ENCODE measurements around the gene IL24. TPM values are rescaled to one million over a fixed set of nuclear protein-coding genes. Genes with fewer than 3 reads are reported as not detected.

IL24 gene
- total and polyA plus RNA-seq, 12 donors, result not detected

DNA sequence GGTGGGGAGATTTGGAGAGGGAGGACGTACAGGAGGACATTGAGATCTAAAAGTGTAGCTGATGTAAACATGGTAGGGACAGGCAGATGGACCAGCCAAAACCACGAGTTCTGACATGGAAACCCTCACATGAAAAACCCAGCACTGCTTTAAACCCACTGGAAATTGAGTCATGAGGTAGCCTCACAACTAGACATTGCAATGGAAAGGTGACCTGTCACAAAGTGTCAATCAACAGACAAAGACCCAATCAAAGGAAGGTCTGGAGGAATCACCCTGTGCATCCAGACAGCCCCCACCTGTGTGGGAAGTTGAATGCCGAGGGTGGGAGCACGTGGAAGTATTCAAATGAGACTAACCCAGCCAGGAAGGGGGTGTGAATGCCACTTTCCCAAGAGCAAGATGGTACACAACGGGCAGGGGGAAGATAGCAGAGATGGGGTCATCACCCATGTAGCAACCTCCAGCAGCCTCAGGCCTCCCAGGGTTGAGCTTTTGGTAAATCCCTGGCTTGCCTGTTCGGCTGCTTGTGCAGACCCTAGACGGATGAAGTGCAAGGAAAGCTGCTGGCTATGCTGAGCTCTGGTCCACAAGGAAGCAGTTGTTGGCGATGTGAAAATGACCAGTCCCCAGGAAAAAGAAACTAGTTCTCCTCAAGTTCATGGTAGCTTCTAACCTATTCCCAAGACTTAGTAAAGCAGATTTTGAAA, 18.9 kb downstream of the IL24 start:
- H3K4me1 ChIP-seq (replicated peaks in 1 of 2), result no peaks in the 10 kb centered on the region
- no peaks in the 10 kb centered on the region for H3K36me3 ChIP-seq (replicated peaks in 1 of 2)
- DNase-seq, result no peak
- no peaks in the 10 kb centered on the region for H3K9me3 ChIP-seq (replicated peaks in 1 of 3)
- H3K27me3 ChIP-seq, result peaks cover 6% of the 10 kb centered on the region
- intact Hi-C loops (cut with DNase I), result loop anchor here (10.0 kb wide), 3 partner anchors 281 to 441 kb away; partner anchors contain the start of genes DYRK3 (in 2 of the 2) and IKBKE (in 1 of the 2)
- H3K27ac ChIP-seq, result no peak overlapping the region
- WGBS, 4 donors, result 64 to 78% (median 75%) methylated on average over 7 to 8 of the region's 8 CpGs
- H3K4me3 ChIP-seq, result no peak overlapping the region
- TF ChIP-seq, protein P1, sequence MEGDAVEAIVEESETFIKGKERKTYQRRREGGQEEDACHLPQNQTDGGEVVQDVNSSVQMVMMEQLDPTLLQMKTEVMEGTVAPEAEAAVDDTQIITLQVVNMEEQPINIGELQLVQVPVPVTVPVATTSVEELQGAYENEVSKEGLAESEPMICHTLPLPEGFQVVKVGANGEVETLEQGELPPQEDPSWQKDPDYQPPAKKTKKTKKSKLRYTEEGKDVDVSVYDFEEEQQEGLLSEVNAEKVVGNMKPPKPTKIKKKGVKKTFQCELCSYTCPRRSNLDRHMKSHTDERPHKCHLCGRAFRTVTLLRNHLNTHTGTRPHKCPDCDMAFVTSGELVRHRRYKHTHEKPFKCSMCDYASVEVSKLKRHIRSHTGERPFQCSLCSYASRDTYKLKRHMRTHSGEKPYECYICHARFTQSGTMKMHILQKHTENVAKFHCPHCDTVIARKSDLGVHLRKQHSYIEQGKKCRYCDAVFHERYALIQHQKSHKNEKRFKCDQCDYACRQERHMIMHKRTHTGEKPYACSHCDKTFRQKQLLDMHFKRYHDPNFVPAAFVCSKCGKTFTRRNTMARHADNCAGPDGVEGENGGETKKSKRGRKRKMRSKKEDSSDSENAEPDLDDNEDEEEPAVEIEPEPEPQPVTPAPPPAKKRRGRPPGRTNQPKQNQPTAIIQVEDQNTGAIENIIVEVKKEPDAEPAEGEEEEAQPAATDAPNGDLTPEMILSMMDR (IDR thresholded peaks at IDR 0.05), result no peak
- TF ChIP-seq POLR2A (IDR thresholded peaks at IDR 0.05), result no peak

GRCh38 chr1:206918076-206918475, 20.8 kb downstream of the IL24 start:
- H3K27ac ChIP-seq, result no peak overlapping the region
- H3K9me3 ChIP-seq (replicated peaks in 1 of 3), result no peaks in the 10 kb centered on the region
- DNase-seq, result no peak
- intact Hi-C loops (cut with DNase I), result loop anchor here (10.0 kb wide), 3 partner anchors 283 to 443 kb away; partner anchors contain the start of genes DYRK3 (in 2 of the 2) and IKBKE (in 1 of the 2)
- H3K36me3 ChIP-seq (replicated peaks in 1 of 2), result no peaks in the 10 kb centered on the region
- H3K4me1 ChIP-seq (replicated peaks in 1 of 2), result no peaks in the 10 kb centered on the region
- no peak for TF ChIP-seq POLR2A (IDR thresholded peaks at IDR 0.05)
- TF ChIP-seq, protein P1 (IDR thresholded peaks at IDR 0.05), result no peak
- H3K27me3 ChIP-seq, result peaks cover 2% of the 10 kb centered on the region
- WGBS, 4 donors, result 78 to 87% (median 82%) methylated on average over 3 of the region's 3 CpGs
- no peak overlapping the region for H3K4me3 ChIP-seq

DNA sequence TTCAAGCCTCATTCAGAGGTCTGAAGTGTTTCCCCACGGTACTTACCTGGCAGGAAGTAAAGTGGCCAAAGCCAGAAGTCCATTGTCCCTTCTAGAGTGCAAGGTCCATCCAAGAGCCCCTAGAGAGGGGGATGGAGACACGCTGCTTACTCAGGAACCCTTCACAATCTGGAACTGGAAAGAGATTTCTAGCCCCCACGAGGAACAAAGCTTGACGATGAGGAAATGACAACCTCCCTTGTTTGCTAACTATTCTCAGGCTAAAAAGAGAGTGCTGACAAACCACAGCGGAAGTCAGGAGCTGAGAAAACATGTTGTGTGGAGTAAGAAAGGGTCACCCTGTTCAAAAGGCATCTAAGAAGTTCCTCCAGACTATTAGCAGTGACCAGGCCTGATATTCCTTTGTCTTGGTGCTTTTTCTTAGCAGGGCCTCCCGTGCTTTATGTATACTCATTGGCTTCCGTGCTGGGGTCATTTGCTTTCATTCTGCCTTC, 24.6 kb downstream of the IL24 start, which contains the start of gene FCMR:
FCMR (minus strand) TSS at position 170 of the 494 bp plus-strand sequence; CDS start at position 83, 87 bp downstream.
- no peaks in the 10 kb centered on the region for H3K27me3 ChIP-seq
- WGBS, 4 donors, result 61 to 71% (median 66%) methylated on average over 7 of the region's 7 CpGs
- H3K9me3 ChIP-seq (replicated peaks in 1 of 3), result no peaks in the 10 kb centered on the region
- TF ChIP-seq POLR2A (IDR thresholded peaks at IDR 0.05), result no peak
- TF ChIP-seq, protein P1 (IDR thresholded peaks at IDR 0.05), result no peak
- H3K4me3 ChIP-seq, result no peak within 1 kb of the TSS
- intact Hi-C loops (cut with DNase I), result loop anchor here in 1 of 2 donors (10.0 kb wide), 1 partner anchor 63 kb away; no protein-coding TSS in a partner anchor
- H3K4me1 ChIP-seq (replicated peaks in 1 of 2), result no peaks in the 10 kb centered on the region
- H3K36me3 ChIP-seq (replicated peaks in 1 of 2), result no peaks in the 10 kb centered on the region
- H3K27ac ChIP-seq, result peak within 1 kb of the TSS in 2 of 5 donors; percentile 50 to 59
- DNase-seq, result peak in 1 of 7 donors; percentile 35

GRCh38 chr1:206922524-206922923, 25.3 kb downstream of the IL24 start:
- DNase-seq, result no peak
- Histone ChIP-seq H3K27me3 (no peaks in the 10 kb centered on the region), H3K27ac (peak overlapping the region in 2 of 5 donors; percentile 50 to 59), H3K9me3 (replicated peaks in 1 of 3) (no peaks in the 10 kb centered on the region), H3K36me3 (replicated peaks in 1 of 2) (no peaks in the 10 kb centered on the region), H3K4me3 (no peak overlapping the region), H3K4me1 (replicated peaks in 1 of 2) (no peaks in the 10 kb centered on the region)
- WGBS, 4 donors, result 44 to 88% (median 61%) methylated on average over 1 of the region's 1 CpG
- intact Hi-C loops (cut with DNase I), result loop anchor here in 1 of 2 donors (10.0 kb wide), 1 partner anchor 62 kb away; no protein-coding TSS in a partner anchor
- TF ChIP-seq, protein P1 (IDR thresholded peaks at IDR 0.05), result no peak
- no peak for TF ChIP-seq POLR2A (IDR thresholded peaks at IDR 0.05)
